HFF-Myc (cell line): ENCODE results near the gene KCP.

Experiments used
- DNase-seq: peaks from one replicate; pipeline ENCODE4 v3.0.0-alpha.2; 2011; ENCODE audit warnings: low read depth; ENCODE audit errors: extremely low read depth
- H3K4me3 ChIP-seq: replicated peaks from 2 replicates; pipeline ENCODE4 v1.5.1; 2011; ENCODE audit warnings: low read depth, mild to moderate bottlenecking, control low read depth, low read length
- TF ChIP-seq, protein P1 (sequence below): IDR thresholded peaks from 2 replicates; pipeline ENCODE4 v1.5.1; 2012; ENCODE audit warnings: mild to moderate bottlenecking, low read depth, low read length, control low read depth; ENCODE audit errors: missing control alignments

Gene KCP

DNA sequence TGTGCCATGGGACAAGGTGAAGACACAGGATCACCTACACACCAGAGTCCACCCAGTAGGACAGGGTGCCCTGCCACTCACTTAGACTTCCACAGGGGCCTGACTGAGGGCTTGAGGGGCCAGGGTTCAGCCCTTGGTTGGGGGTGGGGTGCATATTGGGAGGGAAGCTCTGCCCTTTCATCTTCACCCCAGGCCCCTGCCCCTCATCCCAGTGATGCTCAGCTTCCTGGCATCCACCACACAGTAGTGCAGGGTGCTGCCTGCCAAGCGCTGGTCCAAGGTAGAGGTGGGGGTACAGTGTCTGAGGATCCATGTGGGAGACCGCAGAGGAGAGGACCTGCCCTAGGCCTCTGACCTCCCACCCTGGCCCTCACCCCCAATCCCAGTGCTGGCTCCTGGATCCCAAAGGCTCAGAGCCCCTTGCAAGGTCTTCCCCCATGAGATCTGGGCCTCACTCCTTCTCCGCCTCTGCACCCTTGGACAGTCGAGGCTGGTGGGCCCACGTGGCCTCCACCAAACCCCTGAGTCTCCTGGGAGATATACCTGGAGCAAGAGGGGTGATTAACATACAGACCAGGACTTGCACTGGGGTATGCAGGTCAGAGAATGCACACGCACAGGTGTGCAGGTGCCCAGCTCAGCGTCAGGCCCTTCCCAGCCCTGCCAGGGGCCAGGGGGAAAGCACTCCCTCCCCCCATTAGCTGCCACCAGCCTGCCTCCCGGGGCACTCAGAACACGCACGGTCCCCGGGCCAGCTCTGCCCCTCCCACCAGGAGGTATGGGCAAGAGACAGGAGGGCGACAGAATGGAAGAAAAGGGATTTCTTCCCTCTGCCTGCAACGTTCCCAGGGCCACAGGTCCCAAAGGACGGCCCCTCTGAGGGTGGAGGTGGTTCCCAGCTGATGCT lies 18.6 kb upstream of the KCP start:
- H3K4me3 ChIP-seq: no peak overlapping the region
- TF ChIP-seq, protein P1, sequence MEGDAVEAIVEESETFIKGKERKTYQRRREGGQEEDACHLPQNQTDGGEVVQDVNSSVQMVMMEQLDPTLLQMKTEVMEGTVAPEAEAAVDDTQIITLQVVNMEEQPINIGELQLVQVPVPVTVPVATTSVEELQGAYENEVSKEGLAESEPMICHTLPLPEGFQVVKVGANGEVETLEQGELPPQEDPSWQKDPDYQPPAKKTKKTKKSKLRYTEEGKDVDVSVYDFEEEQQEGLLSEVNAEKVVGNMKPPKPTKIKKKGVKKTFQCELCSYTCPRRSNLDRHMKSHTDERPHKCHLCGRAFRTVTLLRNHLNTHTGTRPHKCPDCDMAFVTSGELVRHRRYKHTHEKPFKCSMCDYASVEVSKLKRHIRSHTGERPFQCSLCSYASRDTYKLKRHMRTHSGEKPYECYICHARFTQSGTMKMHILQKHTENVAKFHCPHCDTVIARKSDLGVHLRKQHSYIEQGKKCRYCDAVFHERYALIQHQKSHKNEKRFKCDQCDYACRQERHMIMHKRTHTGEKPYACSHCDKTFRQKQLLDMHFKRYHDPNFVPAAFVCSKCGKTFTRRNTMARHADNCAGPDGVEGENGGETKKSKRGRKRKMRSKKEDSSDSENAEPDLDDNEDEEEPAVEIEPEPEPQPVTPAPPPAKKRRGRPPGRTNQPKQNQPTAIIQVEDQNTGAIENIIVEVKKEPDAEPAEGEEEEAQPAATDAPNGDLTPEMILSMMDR: no peak
- DNase-seq: no peak

DNA sequence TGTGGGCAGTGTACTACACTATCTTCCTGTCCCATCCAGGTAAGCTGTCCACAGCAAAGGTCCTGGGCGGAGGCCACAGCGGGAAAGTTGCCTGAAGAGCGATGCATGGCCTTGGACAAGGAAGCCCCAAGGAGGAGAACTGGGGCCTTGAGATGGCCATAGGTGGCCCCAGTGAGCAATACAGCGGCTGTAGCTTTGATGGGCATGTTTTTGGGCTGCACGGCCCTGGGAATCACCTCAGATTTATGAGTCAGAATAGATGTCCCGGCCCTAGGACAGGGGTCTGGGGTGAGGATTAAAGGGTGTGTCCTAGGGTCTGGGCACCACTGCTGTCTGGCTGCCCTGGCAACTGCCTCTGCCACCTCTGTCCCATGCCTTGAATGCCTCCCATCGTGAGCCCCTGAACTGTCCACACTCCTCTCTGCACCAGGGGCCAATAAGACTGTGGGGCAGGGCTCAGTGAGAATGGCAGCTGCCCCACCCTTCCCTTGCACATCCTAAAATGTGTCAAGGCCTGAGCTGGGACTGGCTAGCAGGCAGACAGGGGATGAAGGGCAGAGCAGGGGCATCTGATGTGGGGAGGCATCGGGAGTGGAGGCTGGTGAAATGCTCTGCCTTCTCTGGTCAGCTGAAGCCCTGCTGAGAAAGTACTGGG lies 17.8 kb upstream of the KCP start:
- no peak overlapping the region for H3K4me3 ChIP-seq
- TF ChIP-seq, protein P1: no peak
- DNase-seq: no peak

DNA sequence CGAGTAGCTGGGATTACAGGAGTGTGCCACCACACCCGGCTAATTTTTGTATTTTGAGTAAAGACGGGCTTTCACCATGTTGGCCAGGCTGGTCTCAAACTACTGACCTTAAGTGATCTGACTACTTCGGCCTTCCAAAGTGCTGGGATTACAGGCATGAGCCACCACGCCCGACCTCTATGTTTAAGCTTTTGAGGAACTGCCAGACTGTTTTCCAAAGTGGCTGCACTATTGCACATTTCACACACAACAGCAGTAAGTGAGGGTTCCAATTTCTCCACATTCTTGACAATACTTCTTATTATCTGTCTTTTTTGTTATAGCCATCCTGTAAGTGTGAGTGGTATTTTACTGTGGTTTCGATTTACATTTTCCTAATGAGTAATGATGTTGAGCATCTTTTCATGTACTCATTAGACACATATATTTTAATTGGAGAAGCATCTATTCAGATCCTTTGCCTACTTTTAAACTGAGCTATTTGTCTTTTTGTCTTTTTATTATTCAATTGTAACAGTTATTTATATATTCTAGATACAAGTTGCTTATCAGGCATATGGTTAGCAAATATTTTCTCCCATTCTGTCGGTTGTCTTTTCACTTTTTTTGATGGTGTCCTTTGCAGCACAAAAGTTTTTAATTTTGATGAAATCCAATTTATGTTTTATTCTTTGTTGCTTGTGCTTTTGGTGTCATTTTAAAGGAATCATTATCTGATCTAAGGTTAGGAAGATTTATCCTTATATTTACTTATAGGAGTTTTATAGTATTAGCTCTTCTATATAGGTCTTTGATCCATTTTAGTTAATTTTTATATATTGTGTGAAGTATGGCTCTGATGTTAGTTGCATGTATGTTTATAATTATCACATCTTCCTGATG lies 14.4 kb upstream of the KCP start:
- no peak overlapping the region for H3K4me3 ChIP-seq
- no peak for DNase-seq
- TF ChIP-seq, protein P1: no peak

DNA sequence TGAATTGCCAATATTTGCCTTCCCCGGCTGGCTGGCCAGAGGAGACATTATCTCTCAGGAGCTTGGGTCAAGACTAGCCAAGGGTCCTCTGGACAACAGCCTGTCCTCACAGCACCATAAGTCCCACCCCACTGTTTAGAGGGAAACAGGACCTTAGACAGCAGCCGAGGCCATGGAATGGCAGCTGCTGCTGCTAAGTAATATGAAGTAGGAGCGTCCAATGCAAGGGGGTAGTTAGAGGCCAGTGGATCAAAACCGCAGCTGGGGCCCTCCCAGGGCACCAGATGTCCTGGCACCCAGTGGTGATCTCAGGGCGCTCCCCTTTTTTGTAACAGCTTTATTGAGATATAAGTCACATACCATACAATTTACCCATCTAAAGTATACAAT lies 12.9 kb upstream of the KCP start:
- H3K4me3 ChIP-seq: no peak overlapping the region
- TF ChIP-seq, protein P1: no peak
- no peak for DNase-seq

DNA sequence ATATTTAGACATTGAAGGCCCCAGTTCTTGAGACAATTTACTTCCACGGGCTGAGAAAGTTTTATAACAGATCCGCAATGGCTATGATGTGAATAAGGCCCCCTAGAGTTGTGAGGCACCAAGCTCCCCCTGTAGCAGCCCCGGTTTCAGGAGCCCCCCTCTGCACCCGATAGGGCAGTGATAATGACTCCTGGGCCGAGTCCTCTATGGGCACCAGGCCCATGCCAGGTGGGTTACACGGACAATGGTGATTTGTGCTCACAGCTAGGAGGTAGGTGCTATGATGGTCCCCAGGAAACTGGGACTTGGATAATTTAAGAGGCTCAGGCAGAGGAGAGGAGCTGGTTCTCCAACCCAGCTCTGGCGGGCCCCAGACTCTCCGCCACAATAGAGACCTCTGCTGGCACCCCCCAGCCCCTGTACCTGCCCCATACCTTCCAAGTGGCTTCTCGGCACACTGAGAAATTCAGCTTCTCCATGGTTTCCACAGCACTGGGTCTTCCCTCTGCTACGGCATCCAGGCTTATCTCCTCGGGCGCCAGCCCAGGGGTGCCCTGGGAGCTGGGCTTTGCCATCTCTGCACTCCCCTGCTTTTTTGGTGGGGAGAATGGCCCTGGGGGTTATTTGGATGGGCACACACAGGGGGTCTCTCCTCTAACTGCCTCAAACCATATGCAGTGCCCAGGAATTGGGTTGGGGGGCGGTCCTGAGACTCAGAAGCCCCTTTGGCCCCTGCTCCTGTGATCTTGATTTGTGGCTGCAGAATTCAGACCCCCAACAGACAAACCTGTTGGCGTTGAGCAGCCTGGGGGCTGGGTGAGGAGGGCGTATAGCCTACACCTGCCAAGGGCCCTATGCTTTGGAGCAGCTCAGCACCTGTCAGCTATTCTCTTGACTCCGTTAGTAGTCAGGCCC lies 12.2 kb upstream of the KCP start:
- H3K4me3 ChIP-seq: no peak overlapping the region
- DNase-seq: no peak
- TF ChIP-seq, protein P1: no peak

DNA sequence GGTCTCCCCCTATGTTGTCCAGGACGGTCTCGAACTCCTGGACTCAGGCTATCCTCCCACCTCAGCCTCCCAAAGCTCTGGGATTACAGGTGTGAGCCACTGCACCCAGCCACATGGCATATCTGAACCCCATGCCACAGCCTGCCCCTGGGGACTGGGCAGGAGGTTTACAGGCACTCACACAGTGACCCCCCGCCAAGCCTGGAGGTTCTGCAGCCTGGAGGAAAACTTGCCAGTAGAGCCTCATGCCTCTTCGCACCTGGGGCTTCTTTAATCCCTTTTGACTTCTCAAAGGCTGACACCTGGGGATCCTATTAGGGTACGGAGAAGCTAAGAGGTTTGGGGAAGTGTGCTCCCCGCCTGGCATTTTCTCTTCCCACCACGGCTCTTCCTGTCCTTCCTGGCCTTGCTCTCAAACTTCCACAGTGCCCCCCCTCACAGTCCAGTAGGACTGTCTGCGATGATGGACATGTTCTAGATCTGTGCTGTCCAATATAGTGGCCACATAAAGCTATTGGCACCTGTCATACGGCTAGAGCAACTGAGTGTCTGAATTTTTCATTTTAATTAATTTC lies 11.4 kb upstream of the KCP start:
- no peak for DNase-seq
- H3K4me3 ChIP-seq: no peak overlapping the region
- TF ChIP-seq, protein P1: no peak
